Fibroblast of villous mesenchyme (primary cell): ENCODE results near the gene TSPAN5. TPM values are rescaled to one million over a fixed set of nuclear protein-coding genes. Genes with fewer than 3 reads are reported as not detected.

Experiments
- DNase-seq: peaks from one replicate; pipeline ENCODE4 v3.0.0-alpha.2; 2010; ENCODE audit warnings: low read depth
- H3K4me3 ChIP-seq: 2 replicates; pipeline ENCODE4 v1.5.1; 2011; ENCODE audit warnings: low read depth, mild to moderate bottlenecking, low read length
- total RNA-seq: library from RNA; depleted of rRNA; stranded (reverse); fragments of >200 nt; gene quantifications from 2 replicates; pipeline ENCODE4 v1.2.3, GENCODE V29; 2012
- TF ChIP-seq, protein P1 (sequence below): IDR thresholded peaks from 2 replicates; pipeline ENCODE4 v1.5.1; 2012; ENCODE audit warnings: low read depth, mild to moderate bottlenecking, low read length; ENCODE audit not compliant: insufficient read depth

TSPAN5 gene
- total RNA-seq, 1 donor: 50.5 TPM

DNA sequence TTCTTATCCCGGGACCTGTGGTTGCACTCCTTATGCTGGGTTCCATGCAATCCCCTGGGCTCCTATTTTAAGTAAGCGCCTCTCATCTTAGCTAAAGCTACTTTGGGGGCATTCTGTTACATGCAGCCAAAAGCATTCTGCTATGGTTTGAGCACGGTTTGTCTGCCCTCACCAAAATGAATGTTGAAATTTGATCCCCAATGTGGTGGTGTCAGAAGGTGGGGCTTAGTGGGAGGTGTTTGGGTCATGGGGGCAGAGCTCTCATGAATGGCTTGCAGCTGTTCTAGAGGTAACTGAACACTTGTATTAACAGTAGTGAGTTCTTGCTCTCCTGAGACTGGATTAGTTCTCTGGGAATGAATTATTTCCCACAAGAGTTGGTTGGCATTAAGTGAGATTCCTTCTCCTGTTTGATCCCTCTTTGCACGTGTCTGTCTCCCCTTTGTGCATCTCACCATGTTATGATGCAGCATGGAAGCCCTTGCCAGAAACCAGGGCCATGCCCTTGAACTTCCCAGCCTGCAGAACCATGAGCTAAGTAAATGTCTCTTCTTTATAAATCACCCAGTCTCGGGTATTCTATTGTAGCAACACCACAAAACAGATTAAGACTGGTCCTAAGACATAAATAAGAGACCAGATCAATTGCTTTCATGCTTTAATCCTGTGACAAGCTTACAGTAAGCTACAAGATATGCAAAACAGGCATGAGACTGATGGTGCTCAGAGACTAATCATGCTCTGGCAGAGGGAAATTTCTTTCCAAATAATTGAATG lies 141.8 kb downstream of the TSPAN5 start:
- TF ChIP-seq, protein P1, sequence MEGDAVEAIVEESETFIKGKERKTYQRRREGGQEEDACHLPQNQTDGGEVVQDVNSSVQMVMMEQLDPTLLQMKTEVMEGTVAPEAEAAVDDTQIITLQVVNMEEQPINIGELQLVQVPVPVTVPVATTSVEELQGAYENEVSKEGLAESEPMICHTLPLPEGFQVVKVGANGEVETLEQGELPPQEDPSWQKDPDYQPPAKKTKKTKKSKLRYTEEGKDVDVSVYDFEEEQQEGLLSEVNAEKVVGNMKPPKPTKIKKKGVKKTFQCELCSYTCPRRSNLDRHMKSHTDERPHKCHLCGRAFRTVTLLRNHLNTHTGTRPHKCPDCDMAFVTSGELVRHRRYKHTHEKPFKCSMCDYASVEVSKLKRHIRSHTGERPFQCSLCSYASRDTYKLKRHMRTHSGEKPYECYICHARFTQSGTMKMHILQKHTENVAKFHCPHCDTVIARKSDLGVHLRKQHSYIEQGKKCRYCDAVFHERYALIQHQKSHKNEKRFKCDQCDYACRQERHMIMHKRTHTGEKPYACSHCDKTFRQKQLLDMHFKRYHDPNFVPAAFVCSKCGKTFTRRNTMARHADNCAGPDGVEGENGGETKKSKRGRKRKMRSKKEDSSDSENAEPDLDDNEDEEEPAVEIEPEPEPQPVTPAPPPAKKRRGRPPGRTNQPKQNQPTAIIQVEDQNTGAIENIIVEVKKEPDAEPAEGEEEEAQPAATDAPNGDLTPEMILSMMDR: no peak
- DNase-seq: peak; percentile 27

DNA sequence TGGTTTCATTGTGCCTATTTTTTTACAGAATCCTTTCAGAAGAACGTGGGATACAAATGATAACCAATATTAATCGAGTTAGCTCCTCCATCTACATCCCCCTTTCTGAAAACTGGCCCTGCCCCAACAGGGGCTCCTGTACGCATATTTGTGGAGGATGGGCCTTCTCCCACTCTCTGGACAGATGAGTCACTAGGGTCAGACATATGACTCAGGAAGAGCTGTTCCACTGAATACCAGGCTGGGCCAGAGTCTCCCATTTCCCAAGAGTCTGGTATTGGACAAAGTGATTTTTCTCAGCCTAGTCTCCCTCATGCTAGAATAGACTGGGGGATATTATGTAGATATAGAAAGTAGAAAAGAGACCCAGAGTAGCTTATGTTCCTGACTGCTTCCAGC lies 142.4 kb downstream of the TSPAN5 start:
- no peak overlapping the region for H3K4me3 ChIP-seq
- TF ChIP-seq, protein P1: no peak
- DNase-seq: peak; percentile 90

More for the DNA sequence above, 141.8 kb downstream of the TSPAN5 start:
- H3K4me3 ChIP-seq: no peak overlapping the region

DNA sequence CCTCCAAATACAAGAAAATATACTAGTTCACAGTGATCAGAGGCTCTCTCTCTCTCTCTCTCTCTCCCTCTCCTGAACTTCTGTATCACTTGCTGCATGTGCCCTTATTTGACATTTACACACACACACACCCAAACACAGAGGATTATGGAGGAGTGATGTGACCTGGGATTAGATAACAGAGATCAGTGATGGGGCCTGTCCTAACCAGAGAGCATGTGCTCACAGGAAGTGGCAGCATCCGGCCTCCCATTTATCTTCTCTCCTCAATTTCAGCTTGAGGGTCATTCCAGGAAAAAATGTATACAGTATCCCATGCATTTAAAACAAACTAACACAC lies 143.0 kb downstream of the TSPAN5 start:
- DNase-seq: peak; percentile 79
- TF ChIP-seq, protein P1: no peak

DNA sequence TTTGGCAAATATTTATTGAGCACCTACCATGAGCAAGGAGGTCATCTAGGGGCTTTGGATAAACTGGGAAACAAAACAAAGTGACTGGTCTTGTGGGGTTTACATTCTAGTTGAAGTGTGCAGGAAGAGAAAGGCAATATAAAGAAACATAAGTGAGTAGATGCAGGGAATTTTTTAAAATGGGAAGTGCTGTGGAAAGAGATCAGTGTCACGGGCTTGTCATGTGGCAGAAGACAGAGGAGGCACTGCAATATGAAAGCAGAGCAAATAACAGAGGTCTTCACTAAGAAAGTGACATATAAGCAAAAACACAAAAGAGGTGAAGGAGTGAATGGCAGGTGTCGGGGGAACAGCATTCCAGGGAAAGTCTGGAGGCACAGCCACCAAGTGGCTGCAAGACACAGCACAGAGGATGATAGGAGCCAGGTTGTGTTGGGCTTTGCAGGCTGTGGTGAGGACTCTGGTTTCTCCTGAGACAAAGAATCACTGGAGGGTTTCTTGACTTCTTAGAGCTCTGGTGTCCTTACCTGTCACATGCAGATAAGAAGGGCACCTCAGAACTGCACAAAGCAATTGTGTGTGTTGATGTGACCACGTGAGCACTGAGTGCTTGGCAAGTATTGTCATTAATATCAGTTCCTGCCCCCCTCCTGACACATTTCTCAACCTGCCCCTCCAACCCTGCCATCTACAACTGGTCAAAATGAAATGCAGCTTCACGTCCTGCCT lies 143.5 kb downstream of the TSPAN5 start:
- TF ChIP-seq, protein P1: no peak
- no peak for DNase-seq
- no peak overlapping the region for H3K4me3 ChIP-seq

More for the DNA sequence above, 143.0 kb downstream of the TSPAN5 start:
- H3K4me3 ChIP-seq: no peak overlapping the region

DNA sequence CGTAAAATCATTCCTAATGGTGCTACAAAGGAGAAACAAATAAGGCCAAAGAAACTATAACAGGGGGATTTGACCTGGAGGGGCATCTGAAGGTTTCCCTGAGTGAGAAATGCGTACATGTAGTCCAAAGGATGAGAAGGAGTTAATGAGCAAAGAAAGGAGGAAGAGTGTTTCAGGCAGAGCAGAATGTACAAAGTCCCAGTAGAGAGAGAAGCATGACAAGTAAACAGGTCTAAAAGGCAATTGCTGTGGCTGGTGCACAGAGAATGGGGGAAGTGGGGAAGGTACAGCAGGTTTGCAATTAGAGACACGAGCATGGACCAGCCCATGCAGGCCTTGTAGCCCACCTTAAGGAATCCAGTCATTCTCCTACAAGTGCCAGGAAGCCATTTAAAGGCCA lies 145.5 kb downstream of the TSPAN5 start:
- H3K4me3 ChIP-seq: no peak overlapping the region
- TF ChIP-seq, protein P1: no peak
- DNase-seq: no peak

DNA sequence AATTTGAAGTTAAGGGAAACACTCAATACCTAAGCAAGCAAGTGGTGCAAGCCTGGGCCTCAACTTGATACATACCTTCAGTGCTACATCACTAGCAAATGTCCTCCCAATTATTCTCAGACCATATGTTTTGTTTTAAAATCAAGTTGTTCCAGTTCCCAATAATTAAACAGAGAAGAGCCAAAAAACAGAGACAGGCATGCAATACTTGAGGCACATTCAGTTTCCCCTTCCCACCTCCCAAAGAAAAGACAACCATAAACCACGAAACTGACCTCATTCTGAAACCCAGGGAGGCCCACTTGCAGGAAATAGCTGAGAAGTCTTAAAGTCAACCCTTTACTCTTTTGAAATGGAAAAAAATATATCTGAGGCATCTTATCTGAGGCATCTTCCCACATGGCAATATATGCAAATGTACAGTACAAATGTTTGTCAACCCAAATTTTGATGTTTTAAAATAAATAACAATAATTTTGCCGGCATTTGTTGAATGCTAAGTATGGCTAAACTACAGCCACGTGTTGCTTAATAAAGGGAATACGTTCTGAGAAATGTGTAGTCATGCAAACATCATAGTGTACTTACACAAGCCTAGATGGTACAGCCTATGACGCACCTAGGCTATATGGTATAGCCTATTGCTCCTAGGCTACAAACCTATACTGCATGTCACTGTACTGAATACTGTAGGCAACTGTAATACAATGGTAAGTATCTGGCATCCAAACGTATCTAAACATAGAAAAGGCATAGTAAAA lies 147.5 kb downstream of the TSPAN5 start:
- peak; percentile 82 for DNase-seq
- no peak overlapping the region for H3K4me3 ChIP-seq
- TF ChIP-seq, protein P1: no peak
